Keratinocyte (primary cell): ENCODE data around the gene SIK2. TPM values are rescaled to one million over a fixed set of nuclear protein-coding genes. Genes with fewer than 3 reads are reported as not detected.

Source experiments
- DNase-seq: peaks from one replicate; pipeline ENCODE4 v3.0.0-alpha.2; 2011; ENCODE audit warnings: low read depth, missing footprints, low spot score
- FAIRE-seq: peaks from 2 replicates; lab custom pipeline; 2011; peaks lifted over from hg19 to GRCh38; lab: Jason Lieb, UNC
- H2AFZ ChIP-seq: 2 replicates; pipeline ENCODE4 v1.6.0; 2012; ENCODE audit warnings: low read length, control low read depth, inconsistent platforms; ENCODE audit not compliant: control insufficient read depth
- H3K27ac ChIP-seq: 2 replicates; pipeline ENCODE4 v1.5.1; 2011; ENCODE audit warnings: low read length; ENCODE audit not compliant: control insufficient read depth, insufficient read depth
- H3K27me3 ChIP-seq: 3 replicates; pipeline ENCODE4 v1.6.0; 2011; ENCODE audit warnings: low read length; ENCODE audit not compliant: control insufficient read depth, insufficient read depth; ENCODE audit errors: extremely low read depth
- H3K36me3 ChIP-seq, 2 experiments: 2 replicates in 1 of 2; 3 replicates in 1 of 2; pipeline ENCODE4 v1.5.1; 2011; ENCODE audit warnings: low read length in 2 of 2, mild to moderate bottlenecking in 1 of 2; ENCODE audit not compliant: control insufficient read depth in 2 of 2, insufficient read depth in 2 of 2; ENCODE audit errors: extremely low read depth in 1 of 2
- H3K4me1 ChIP-seq: 3 replicates; pipeline ENCODE4 v1.5.1; 2011; ENCODE audit warnings: low read length; ENCODE audit not compliant: control insufficient read depth, insufficient read depth; ENCODE audit errors: extremely low read depth
- H3K4me2 ChIP-seq: 3 replicates; pipeline ENCODE4 v1.6.0; 2011; ENCODE audit warnings: low read depth, low read length; ENCODE audit not compliant: control insufficient read depth, insufficient read depth; ENCODE audit errors: extremely low read depth
- H3K4me3 ChIP-seq, 3 experiments: fragments of 200-600 bp in 1 of 3; sonication (generic) in 1 of 3; 2 replicates in 2 of 3; 3 replicates in 1 of 3; pipeline ENCODE4 v1.5.1; 2011 to 2016; ENCODE audit warnings: low read length in 3 of 3, mild to moderate bottlenecking in 3 of 3, control low read depth in 2 of 3, inconsistent platforms in 1 of 3, low read depth in 1 of 3, mixed read lengths in 1 of 3, mixed run types in 1 of 3, moderate library complexity in 1 of 3; ENCODE audit not compliant: control insufficient read depth in 2 of 3, insufficient read depth in 2 of 3; ENCODE audit errors: extremely low read depth in 1 of 3
- H3K79me2 ChIP-seq: 2 replicates; pipeline ENCODE4 v1.6.0; 2012; ENCODE audit warnings: low read length; ENCODE audit not compliant: control insufficient read depth, insufficient read depth
- H3K9ac ChIP-seq: 3 replicates; pipeline ENCODE4 v1.6.0; 2011; ENCODE audit warnings: low read length; ENCODE audit not compliant: control insufficient read depth, insufficient read depth; ENCODE audit errors: extremely low read depth
- H3K9me1 ChIP-seq: 3 replicates; pipeline ENCODE4 v1.6.0; 2011; ENCODE audit warnings: low read length; ENCODE audit not compliant: control insufficient read depth, insufficient read depth; ENCODE audit errors: extremely low read depth
- H3K9me3 ChIP-seq: 2 replicates; pipeline ENCODE4 v1.5.1; 2012; ENCODE audit warnings: low read depth, low read length; ENCODE audit not compliant: control insufficient read depth
- H4K20me1 ChIP-seq: 3 replicates; pipeline ENCODE4 v1.6.0; 2011; ENCODE audit warnings: low read length; ENCODE audit not compliant: control insufficient read depth, insufficient read depth; ENCODE audit errors: extremely low read depth
- EZH2 ChIP-seq: IDR thresholded peaks from one replicate; pipeline ENCODE4 v1.6.1; 2012; ENCODE audit warnings: inconsistent platforms, mild to moderate bottlenecking, low read length, moderate library complexity
- dilution Hi-C: fragments of 300-500 bp; cut with MboI; formaldehyde crosslinking; loops from one replicate; pipeline ENCODE4 v1.7.0; 2020; ENCODE audit warnings: low sequenced_read_pairs; ENCODE audit not compliant: extremely low pct_ligation_motif_present
- polyA plus RNA-seq, 5 experiments: library from polyadenylated mRNA; depleted of rRNA in 3 of 5; stranded (reverse) in 3 of 5; stranded (forward) in 1 of 5; unstranded in 1 of 5; fragments of >200 nt; gene quantifications; 1 replicate in 1 of 5; 2 replicates in 3 of 5; 3 replicates in 1 of 5; pipeline versions ENCODE4 v1.2.1 to v1.2.3, GENCODE V29; 2011 to 2012; ENCODE audit warnings: missing spikeins in 2 of 5, low read depth in 1 of 5, low replicate concordance in 1 of 5
- TF ChIP-seq, protein P1 (sequence below), 3 experiments: IDR thresholded peaks in 1 of 3; conservative IDR thresholded peaks in 1 of 3; optimal IDR thresholded peaks in 1 of 3; 2 replicates in 2 of 3; 3 replicates in 1 of 3; pipeline versions ENCODE3 to v1.5.1; 2011; ENCODE audit warnings: low read length in 3 of 3, mild to moderate bottlenecking in 3 of 3, moderate library complexity in 2 of 3, control low read depth in 1 of 3, inconsistent platforms in 1 of 3; ENCODE audit not compliant: insufficient read depth in 2 of 3; ENCODE audit errors: extremely low read depth in 1 of 3

The SIK2 gene
- polyA plus RNA-seq, 1 donor (not counting 4 experiments of a cell fraction or from before 2014, with no cell fraction given), result 10.0 TPM

- H3K4me3 ChIP-seq, result no peak overlapping the region
- no peak overlapping the region for H3K4me2 ChIP-seq
- no peaks in the 10 kb centered on the region for H3K4me1 ChIP-seq
- H3K9ac ChIP-seq, result no peak overlapping the region
- H3K36me3 ChIP-seq, result peaks cover 4 to 6% of the 10 kb centered on the region in 2 experiments
- FAIRE-seq (no peak), DNase-seq (no peak)
- no peaks in the 10 kb centered on the region for H3K9me3 ChIP-seq
- no peak for TF ChIP-seq EZH2
- TF ChIP-seq, protein P1, sequence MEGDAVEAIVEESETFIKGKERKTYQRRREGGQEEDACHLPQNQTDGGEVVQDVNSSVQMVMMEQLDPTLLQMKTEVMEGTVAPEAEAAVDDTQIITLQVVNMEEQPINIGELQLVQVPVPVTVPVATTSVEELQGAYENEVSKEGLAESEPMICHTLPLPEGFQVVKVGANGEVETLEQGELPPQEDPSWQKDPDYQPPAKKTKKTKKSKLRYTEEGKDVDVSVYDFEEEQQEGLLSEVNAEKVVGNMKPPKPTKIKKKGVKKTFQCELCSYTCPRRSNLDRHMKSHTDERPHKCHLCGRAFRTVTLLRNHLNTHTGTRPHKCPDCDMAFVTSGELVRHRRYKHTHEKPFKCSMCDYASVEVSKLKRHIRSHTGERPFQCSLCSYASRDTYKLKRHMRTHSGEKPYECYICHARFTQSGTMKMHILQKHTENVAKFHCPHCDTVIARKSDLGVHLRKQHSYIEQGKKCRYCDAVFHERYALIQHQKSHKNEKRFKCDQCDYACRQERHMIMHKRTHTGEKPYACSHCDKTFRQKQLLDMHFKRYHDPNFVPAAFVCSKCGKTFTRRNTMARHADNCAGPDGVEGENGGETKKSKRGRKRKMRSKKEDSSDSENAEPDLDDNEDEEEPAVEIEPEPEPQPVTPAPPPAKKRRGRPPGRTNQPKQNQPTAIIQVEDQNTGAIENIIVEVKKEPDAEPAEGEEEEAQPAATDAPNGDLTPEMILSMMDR (optimal IDR thresholded peaks at IDR 0.05 in 1 of 3, IDR thresholded peaks at IDR 0.05 in 1 of 3, conservative IDR thresholded peaks at IDR 0.05 in 1 of 3; ENCODE audit: extremely low read depth in 1 of 3, insufficient read depth in 2 of 3, low read length in 3 of 3), result no peak
- H3K79me2 ChIP-seq, result peaks cover 6% of the 10 kb centered on the region
- no peak overlapping the region for H2AFZ ChIP-seq
- H3K9me1 ChIP-seq, result no peaks in the 10 kb centered on the region
- H4K20me1 ChIP-seq, result no peaks in the 10 kb centered on the region
- no peak overlapping the region for H3K27ac ChIP-seq
- H3K27me3 ChIP-seq, result no peaks in the 10 kb centered on the region
- dilution Hi-C loops, result no loop called here
These were observed 15.0 kb downstream of the SIK2 start for GRCh38 chr11:111617286-111617685.

DNA sequence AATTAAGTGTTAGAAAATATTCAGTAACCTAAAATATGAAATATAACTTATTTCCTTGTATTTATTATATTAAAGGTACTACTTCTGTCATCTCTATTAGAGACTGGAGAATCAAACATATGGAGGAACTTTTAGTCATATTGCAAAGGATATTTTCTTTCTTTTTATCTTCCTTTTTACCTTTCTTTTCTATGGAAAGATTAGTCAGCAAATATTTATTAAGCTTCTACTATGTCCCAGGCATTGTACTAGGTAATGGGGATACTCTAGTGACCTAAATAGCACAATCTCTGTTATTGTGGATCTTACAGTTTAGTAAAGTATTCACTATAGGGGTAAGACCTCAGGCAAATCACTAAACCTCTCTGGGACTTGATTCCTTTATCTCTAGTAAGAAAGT lies 18.3 kb downstream of the SIK2 start:
- DNase-seq (no peak), FAIRE-seq (no peak)
- H3K9ac ChIP-seq, result no peak overlapping the region
- TF ChIP-seq EZH2, result no peak
- TF ChIP-seq, protein P1 (optimal IDR thresholded peaks at IDR 0.05 in 1 of 3, IDR thresholded peaks at IDR 0.05 in 1 of 3, conservative IDR thresholded peaks at IDR 0.05 in 1 of 3; ENCODE audit: extremely low read depth in 1 of 3, insufficient read depth in 2 of 3, low read length in 3 of 3), result no peak
- H3K9me1 ChIP-seq, result no peaks in the 10 kb centered on the region
- H4K20me1 ChIP-seq, result no peaks in the 10 kb centered on the region
- dilution Hi-C loops, result no loop called here
- no peaks in the 10 kb centered on the region for H3K9me3 ChIP-seq
- H3K4me2 ChIP-seq, result no peak overlapping the region
- no peak overlapping the region for H3K4me3 ChIP-seq
- no peak overlapping the region for H2AFZ ChIP-seq
- H3K27ac ChIP-seq, result no peak overlapping the region
- H3K79me2 ChIP-seq, result no peaks in the 10 kb centered on the region
- peaks cover 10% of the 10 kb centered on the region for H3K4me1 ChIP-seq
- H3K27me3 ChIP-seq, result no peaks in the 10 kb centered on the region
- peaks cover 6 to 7% of the 10 kb centered on the region in 2 experiments for H3K36me3 ChIP-seq
